NCI-H146 treated with DMSO at 0.1 percent for 48 hours (cell line): ENCODE results near the gene WFIKKN1.

Experiments
- DNase-seq: peaks from one replicate; lab custom pipeline; 2025; ENCODE audit not compliant: unreplicated experiment; lab: John Stamatoyannopoulos, UW

The WFIKKN1 gene

GRCh38 chr16:682493-683395 is 52.0 kb downstream of the WFIKKN1 start:
- DNase-seq = no peak

- no peak for DNase-seq
Measured at GRCh38 chr16:683396-684070, 52.7 kb downstream of the WFIKKN1 start.
